Kidney (tissue), 14 donors: ENCODE data around the gene HRH4. TPM values are rescaled to one million over a fixed set of nuclear protein-coding genes. Genes with fewer than 3 reads are reported as not detected.

Source experiments
- DNase-seq, 5 donors: peaks; one replicate each; pipeline ENCODE4 v3.0.0-alpha.2; 2013 to 2020
- FAIRE-seq: peaks from 2 replicates; lab custom pipeline; 2012; peaks lifted over from hg19 to GRCh38; lab: Jason Lieb, UNC
- H3K27ac ChIP-seq, 2 donors: one replicate each; pipeline ENCODE4 v1.7.0; 2013; ENCODE audit warnings: low read depth in 2 of 2, low read length in 2 of 2, inconsistent platforms in 1 of 2
- H3K27me3 ChIP-seq: one replicate; pipeline ENCODE4 v1.7.1; 2013; ENCODE audit warnings: low read length, inconsistent platforms; ENCODE audit not compliant: control insufficient read depth, insufficient read depth
- H3K36me3 ChIP-seq, 3 donors: one replicate each; pipeline versions ENCODE4 v1.7.0 to v1.7.1; 2013; ENCODE audit warnings: low read length in 3 of 3, control low read depth in 1 of 3, inconsistent platforms in 1 of 3; ENCODE audit not compliant: insufficient read depth in 3 of 3, control insufficient read depth in 2 of 3
- H3K4me1 ChIP-seq, 3 donors: one replicate each; pipeline versions ENCODE4 v1.7.0 to v1.7.1; 2013; ENCODE audit warnings: low read length in 3 of 3, inconsistent platforms in 1 of 3, low read depth in 1 of 3; ENCODE audit not compliant: control insufficient read depth in 2 of 3, insufficient read depth in 2 of 3
- H3K4me3 ChIP-seq, 3 donors: one replicate each; pipeline versions ENCODE4 v1.7.0 to v1.8.1; 2013; ENCODE audit warnings: low read length in 3 of 3, control low read depth in 1 of 3, inconsistent platforms in 1 of 3
- H3K9ac ChIP-seq, 3 donors: one replicate each; pipeline versions ENCODE4 v1.7.0 to v1.7.1; 2013; ENCODE audit warnings: low read length in 3 of 3, control low read depth in 1 of 3, inconsistent platforms in 1 of 3
- H3K9me3 ChIP-seq, 3 donors: one replicate each; pipeline versions ENCODE4 v1.7.0 to v1.7.1; 2013; ENCODE audit warnings: low read length in 3 of 3, control low read depth in 1 of 3, inconsistent platforms in 1 of 3; ENCODE audit not compliant: control insufficient read depth in 2 of 3, insufficient read depth in 1 of 3
- intact Hi-C: fragments of 100-400 bp; cut with DNase I; formaldehyde crosslinking; loops from one replicate; pipeline ENCODE4 v1.11.1; 2022
- polyA plus RNA-seq: library from polyadenylated mRNA; stranded (reverse); fragments of 350-450 nt; fragmentation: Illumina TruSeq; extraction: RNeasy Lipid Tissue Mini Kit (QIAGEN cat#74804); gene quantifications from one replicate; pipeline ENCODE4 v1.2.3, GENCODE V29; 2014; ENCODE audit warnings: low read depth, low replicate concordance; ENCODE audit not compliant: insufficient read depth
- total RNA-seq: library from RNA; stranded (reverse); fragmentation: NEBNext Ultra II Directional; extraction: Animal tissue kit (Norgen Biotek cat#: 25700); gene quantifications from one replicate; pipeline ENCODE4 v1.2.1, GENCODE V29; 2021
- TF ChIP-seq, protein P1 (sequence below): IDR thresholded peaks from 3 replicates; pipeline ENCODE4 v1.5.1; 2012; ENCODE audit warnings: mild to moderate bottlenecking, moderate library complexity, borderline replicate concordance; ENCODE audit not compliant: insufficient read depth; ENCODE audit errors: extremely low read depth
- donor health status: control.
- donor health status: control.
- donor health status: control.
- donor health status: control.
- donor health status: control.
- donor health status: DM: yes; HTN: yes; CAD: no.
- donor health status: Normal renal cell carcinoma (clear cell type).

The HRH4 gene
- total and polyA plus RNA-seq, 2 donors from 2014 or later = not detected

DNA sequence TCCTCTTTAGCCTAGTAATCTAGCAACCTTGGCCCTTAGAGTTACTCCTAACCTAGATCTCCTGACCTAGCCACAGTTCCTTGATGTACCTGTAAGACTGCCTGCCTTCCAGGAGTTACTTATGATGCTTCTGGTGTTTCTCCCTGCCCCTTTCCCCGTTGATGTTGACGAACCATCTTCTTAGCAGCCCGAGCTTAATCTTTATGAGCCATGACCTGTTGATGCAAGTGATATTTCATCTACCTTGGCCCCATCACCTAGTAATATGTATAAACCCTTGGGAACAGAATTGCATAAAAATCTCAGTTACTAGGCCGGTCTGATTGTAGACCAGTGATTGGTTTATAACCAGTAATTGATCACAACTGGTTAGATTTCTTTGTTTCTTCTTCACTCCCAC, 31.2 kb upstream of the HRH4 start:
- intact Hi-C loops = no loop called here
- FAIRE-seq = no peak
- Histone ChIP-seq H3K9me3 (peaks cover 0 to 7% (median 0%) of the 10 kb centered on the region in 3 donors), H3K27ac (no peak overlapping the region), H3K27me3 (peaks cover 2% of the 10 kb centered on the region), H3K9ac (no peak overlapping the region), H3K36me3 (peaks cover 0 to 3% (median 0%) of the 10 kb centered on the region in 3 donors), H3K4me1 (peaks cover 0 to 3% (median 2%) of the 10 kb centered on the region in 3 donors), H3K4me3 (no peak overlapping the region)
- peak in 2 of 5 donors; percentile 10 to 21 for DNase-seq
- TF ChIP-seq, protein P1, sequence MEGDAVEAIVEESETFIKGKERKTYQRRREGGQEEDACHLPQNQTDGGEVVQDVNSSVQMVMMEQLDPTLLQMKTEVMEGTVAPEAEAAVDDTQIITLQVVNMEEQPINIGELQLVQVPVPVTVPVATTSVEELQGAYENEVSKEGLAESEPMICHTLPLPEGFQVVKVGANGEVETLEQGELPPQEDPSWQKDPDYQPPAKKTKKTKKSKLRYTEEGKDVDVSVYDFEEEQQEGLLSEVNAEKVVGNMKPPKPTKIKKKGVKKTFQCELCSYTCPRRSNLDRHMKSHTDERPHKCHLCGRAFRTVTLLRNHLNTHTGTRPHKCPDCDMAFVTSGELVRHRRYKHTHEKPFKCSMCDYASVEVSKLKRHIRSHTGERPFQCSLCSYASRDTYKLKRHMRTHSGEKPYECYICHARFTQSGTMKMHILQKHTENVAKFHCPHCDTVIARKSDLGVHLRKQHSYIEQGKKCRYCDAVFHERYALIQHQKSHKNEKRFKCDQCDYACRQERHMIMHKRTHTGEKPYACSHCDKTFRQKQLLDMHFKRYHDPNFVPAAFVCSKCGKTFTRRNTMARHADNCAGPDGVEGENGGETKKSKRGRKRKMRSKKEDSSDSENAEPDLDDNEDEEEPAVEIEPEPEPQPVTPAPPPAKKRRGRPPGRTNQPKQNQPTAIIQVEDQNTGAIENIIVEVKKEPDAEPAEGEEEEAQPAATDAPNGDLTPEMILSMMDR = no peak

DNA sequence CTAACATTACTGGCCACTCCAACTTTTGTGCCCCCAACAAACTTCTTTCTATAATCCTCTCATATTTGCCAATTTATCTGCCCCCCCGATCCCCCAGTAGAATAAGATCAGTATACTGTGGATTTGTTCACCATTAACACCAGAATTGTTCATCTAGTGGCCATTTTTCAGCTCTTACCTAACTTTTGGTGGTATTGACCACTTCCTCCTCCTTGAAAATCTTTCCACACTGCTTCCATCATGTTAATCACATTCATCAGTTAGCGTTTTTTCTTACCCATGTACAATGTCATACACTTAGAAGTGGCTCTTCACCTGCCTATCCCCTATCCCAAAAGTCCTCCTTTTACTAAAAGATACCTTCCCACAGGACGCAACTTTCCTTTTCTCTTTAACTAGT, 27.8 kb upstream of the HRH4 start:
- Histone ChIP-seq H3K27me3 (no peaks in the 10 kb centered on the region), H3K9ac (no peak overlapping the region), H3K9me3 (no peaks in the 10 kb centered on the region), H3K4me1 (no peaks in the 10 kb centered on the region), H3K36me3 (peaks cover 0 to 7% (median 6%) of the 10 kb centered on the region in 3 donors), H3K4me3 (no peak overlapping the region), H3K27ac (no peak overlapping the region)
- FAIRE-seq (no peak), DNase-seq (no peak)
- TF ChIP-seq, protein P1 = no peak
- intact Hi-C loops = no loop called here

DNA sequence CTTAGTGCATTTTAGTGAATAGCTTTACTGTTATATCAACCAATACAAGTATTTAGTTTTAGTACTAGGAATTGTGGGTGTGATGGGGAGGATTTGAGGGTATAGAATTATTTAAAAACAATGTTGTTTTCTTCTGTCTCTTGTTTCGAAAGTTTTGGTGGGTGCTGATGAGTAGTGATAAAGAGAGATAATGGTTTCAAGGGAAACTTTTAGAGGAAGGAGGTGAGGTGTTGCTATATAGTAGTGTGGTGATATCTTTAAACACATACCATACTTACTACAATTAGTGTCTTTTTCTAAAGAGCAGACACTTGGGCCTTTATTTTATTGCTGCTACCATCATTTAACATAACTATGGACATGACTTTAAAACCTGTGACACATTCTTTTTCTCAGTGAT, 23.5 kb upstream of the HRH4 start:
- peaks cover 0 to 14% (median 12%) of the 10 kb centered on the region in 3 donors for H3K36me3 ChIP-seq
- FAIRE-seq (no peak), DNase-seq (no peak)
- no peak overlapping the region for H3K27ac ChIP-seq
- no peaks in the 10 kb centered on the region for H3K9me3 ChIP-seq
- H3K4me1 ChIP-seq = no peaks in the 10 kb centered on the region
- intact Hi-C loops = no loop called here
- H3K27me3 ChIP-seq = no peaks in the 10 kb centered on the region
- H3K4me3 ChIP-seq = no peak overlapping the region
- no peak overlapping the region for H3K9ac ChIP-seq
- TF ChIP-seq, protein P1 = no peak

DNA sequence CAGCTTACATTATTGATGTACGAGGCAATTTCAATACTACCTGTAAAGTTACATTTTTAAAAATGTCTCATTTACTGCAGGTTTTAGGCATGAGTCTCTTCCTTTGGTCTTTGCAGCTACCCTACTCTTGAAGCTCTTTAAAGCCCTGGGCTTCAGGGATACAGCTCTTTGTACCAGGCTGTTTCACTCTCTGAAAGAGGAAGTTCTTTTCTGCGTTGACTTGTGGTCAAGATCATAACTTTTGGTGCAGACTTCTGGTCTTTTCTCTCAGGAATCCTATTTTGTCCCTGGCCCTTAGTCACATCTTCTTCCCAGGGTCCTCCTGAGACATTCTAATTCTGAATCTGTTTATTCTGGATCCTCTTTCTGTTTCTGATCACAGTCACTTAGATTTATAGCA, 16.6 kb upstream of the HRH4 start:
- DNase-seq (no peak), FAIRE-seq (no peak)
- no peaks in the 10 kb centered on the region for H3K9me3 ChIP-seq
- H3K4me1 ChIP-seq = no peaks in the 10 kb centered on the region
- intact Hi-C loops = no loop called here
- TF ChIP-seq, protein P1 = no peak
- H3K4me3 ChIP-seq = no peak overlapping the region
- no peak overlapping the region for H3K9ac ChIP-seq
- H3K36me3 ChIP-seq = peaks cover 6 to 23% (median 14%) of the 10 kb centered on the region in 3 donors
- no peak overlapping the region for H3K27ac ChIP-seq
- H3K27me3 ChIP-seq = no peaks in the 10 kb centered on the region
